ENCODE results near the gene PODXL. TPM values are rescaled to one million over a fixed set of nuclear protein-coding genes. Genes with fewer than 3 reads are reported as not detected.

Gene PODXL
- total and polyA plus RNA-seq, 11 donors: 30.9 to 230 (median 71.8) TPM

GRCh38 chr7:131501422-131501821 is 55.0 kb downstream of the PODXL start:
- no peaks in the 10 kb centered on the region for H3K9me3 ChIP-seq
- peaks cover 0 to 88% (median 40%) of the 10 kb centered on the region in 9 donors for H3K36me3 ChIP-seq
- H3K4me1 ChIP-seq: peaks cover 13 to 51% (median 28%) of the 10 kb centered on the region in 12 donors
- H3K4me3 ChIP-seq: no peak overlapping the region
- TF ChIP-seq, protein P1, sequence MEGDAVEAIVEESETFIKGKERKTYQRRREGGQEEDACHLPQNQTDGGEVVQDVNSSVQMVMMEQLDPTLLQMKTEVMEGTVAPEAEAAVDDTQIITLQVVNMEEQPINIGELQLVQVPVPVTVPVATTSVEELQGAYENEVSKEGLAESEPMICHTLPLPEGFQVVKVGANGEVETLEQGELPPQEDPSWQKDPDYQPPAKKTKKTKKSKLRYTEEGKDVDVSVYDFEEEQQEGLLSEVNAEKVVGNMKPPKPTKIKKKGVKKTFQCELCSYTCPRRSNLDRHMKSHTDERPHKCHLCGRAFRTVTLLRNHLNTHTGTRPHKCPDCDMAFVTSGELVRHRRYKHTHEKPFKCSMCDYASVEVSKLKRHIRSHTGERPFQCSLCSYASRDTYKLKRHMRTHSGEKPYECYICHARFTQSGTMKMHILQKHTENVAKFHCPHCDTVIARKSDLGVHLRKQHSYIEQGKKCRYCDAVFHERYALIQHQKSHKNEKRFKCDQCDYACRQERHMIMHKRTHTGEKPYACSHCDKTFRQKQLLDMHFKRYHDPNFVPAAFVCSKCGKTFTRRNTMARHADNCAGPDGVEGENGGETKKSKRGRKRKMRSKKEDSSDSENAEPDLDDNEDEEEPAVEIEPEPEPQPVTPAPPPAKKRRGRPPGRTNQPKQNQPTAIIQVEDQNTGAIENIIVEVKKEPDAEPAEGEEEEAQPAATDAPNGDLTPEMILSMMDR (IDR thresholded peaks at IDR 0.05): no peak
- TF ChIP-seq POLR2A (IDR thresholded peaks at IDR 0.05): no peak
- ATAC-seq (no peak), DNase-seq (no peak)
- 76 to 91% (median 83%) methylated on average over 3 of the region's 3 CpGs for WGBS, 4 donors
- intact Hi-C loops (cut with DNase I): loop anchor here in 2 of 10 donors (10.0 kb wide), 2 partner anchors 53 to 83 kb away; partner anchors contain the start of gene PODXL (in 1 of the 2)
- H3K27ac ChIP-seq: peak overlapping the region in 6 of 12 donors; percentile 26 to 86 (median 76)
- no peaks in the 10 kb centered on the region for H3K27me3 ChIP-seq

- H3K36me3 ChIP-seq: peaks cover 0 to 82% (median 29%) of the 10 kb centered on the region in 9 donors
- TF ChIP-seq POLR2A (IDR thresholded peaks at IDR 0.05): no peak
- TF ChIP-seq, protein P1 (IDR thresholded peaks at IDR 0.05): no peak
These were observed 56.1 kb downstream of the PODXL start for GRCh38 chr7:131500357-131500756.

DNA sequence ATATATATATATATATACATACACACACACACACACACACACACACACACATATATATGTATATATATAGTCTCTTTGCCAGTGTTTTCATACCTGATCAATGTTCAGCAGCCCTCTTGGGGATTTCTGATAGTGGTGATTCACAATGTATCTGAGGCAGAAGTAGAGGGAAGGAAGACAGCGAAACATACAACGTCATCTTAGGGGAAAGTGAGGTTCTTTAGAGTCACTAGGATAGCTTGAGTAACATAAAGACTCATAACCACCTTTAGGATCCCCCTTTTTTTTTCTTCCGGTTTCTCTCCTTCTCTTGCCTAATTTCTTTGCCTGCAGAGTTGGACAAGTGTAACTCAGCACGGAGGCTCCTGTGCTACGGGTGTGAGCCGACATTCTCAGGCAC is 56.6 kb downstream of the PODXL start:
- Histone ChIP-seq H3K9me3 (no peaks in the 10 kb centered on the region), H3K4me1 (peaks cover 13 to 50% (median 28%) of the 10 kb centered on the region in 12 donors), H3K27ac (no peak overlapping the region), H3K36me3 (peaks cover 0 to 77% (median 26%) of the 10 kb centered on the region in 9 donors), H3K4me3 (no peak overlapping the region), H3K27me3 (no peaks in the 10 kb centered on the region)
- no peak for ATAC-seq
- intact Hi-C loops (cut with DNase I): loop anchor here in 3 of 10 donors (5.0 to 10.0 kb wide), 3 partner anchors 55 to 138 kb away; partner anchors contain the start of gene PODXL (in 1 of the 3)
- TF ChIP-seq POLR2A (IDR thresholded peaks at IDR 0.05): no peak
- TF ChIP-seq, protein P1 (IDR thresholded peaks at IDR 0.05): no peak
- WGBS, 4 donors: 89 to 92% (median 90%) methylated on average over 6 of the region's 6 CpGs
- no peak for DNase-seq

More at GRCh38 chr7:131500357-131500756, 56.1 kb downstream of the PODXL start:
- ATAC-seq (no peak), DNase-seq (no peak)
- intact Hi-C loops (cut with DNase I): loop anchor here in 2 of 10 donors (10.0 kb wide), 2 partner anchors 54 to 84 kb away; partner anchors contain the start of gene PODXL (in 1 of the 2)
- no peaks in the 10 kb centered on the region for H3K27me3 ChIP-seq
- no peak overlapping the region for H3K27ac ChIP-seq
- 88 to 100% (median 94%) methylated on average over 1 of the region's 1 CpG for WGBS, 4 donors
- no peak overlapping the region for H3K4me3 ChIP-seq
- peaks cover 13 to 51% (median 28%) of the 10 kb centered on the region in 12 donors for H3K4me1 ChIP-seq
- H3K9me3 ChIP-seq: no peaks in the 10 kb centered on the region

- Histone ChIP-seq H3K27ac (peak overlapping the region in 5 of 12 donors; percentile 11 to 53 (median 28)), H3K36me3 (peaks cover 0 to 62% (median 33%) of the 10 kb centered on the region in 9 donors), H3K27me3 (no peaks in the 10 kb centered on the region), H3K9me3 (no peaks in the 10 kb centered on the region), H3K4me3 (no peak overlapping the region), H3K4me1 (peaks cover 8 to 36% (median 20%) of the 10 kb centered on the region in 12 donors)
- DNase-seq: no peak
- no peak for TF ChIP-seq POLR2A (IDR thresholded peaks at IDR 0.05)
- TF ChIP-seq, protein P1 (IDR thresholded peaks at IDR 0.05): no peak
- peak in 2 of 4 donors; percentile 30 for ATAC-seq
- intact Hi-C loops (cut with DNase I): loop anchor here in 1 of 10 donors (5.0 kb wide), 1 partner anchor 139 kb away; no protein-coding TSS in a partner anchor
- 74 to 93% (median 89%) methylated on average over 4 of the region's 4 CpGs for WGBS, 4 donors
These were observed 58.1 kb downstream of the PODXL start for GRCh38 chr7:131498237-131498885.

All from heart left ventricle (tissue), 16 donors.